HG02981 (cell line): ENCODE measurements around the gene PLK5.
"Not testable (repeated sequence)": the region's sequence is repeated elsewhere in the genome, so short reads cannot be mapped to it uniquely, and the experiment has no call there.

ENCODE experiments used
- ATAC-seq: cut with Tn5 transposase; IDR thresholded peaks from one replicate; pipeline ENCODE4 v1.9.1; 2021; ENCODE audit warnings: mild to moderate bottlenecking, moderate library complexity; ENCODE audit not compliant: unreplicated experiment

PLK5 gene

DNA sequence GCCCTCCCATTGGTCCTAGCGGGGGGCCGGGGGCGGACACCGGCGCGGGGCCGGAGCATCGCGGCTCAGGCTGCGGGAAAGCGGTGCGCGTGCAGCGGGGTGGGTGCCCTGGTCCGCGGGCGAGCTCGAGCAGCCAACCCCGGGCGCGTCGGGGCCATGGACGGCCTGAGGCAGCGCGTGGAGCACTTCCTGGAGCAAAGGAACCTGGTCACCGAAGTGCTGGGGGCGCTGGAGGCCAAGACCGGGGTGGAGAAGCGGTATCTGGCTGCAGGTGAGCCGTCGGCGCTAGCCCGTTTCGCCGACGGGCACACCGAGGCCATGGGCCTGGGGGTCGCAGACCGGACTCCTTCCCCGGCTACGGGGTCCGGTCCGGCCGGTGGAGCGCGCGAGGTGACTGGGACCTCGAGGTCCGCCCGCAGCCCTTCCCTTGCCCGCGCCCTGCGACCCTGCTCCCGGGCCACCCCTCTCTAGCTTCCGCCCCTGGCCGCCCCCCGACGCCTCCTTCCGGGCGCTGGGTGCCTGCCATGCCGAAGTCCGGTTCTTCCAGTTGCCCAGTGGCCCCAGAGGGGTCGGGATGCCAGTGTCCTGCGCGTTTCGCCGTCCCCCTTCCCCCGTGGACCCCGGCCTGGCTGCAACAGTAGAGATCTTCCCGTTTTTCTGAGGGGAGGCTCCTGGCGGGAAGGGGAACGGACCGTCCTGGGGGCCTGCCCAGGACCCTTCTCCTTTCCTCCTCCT, 32.6 kb upstream of the PLK5 start, which contains the start of gene REEP6:
Gene REEP6, plus strand, starts transcription at position 68 of the 735 bp plus-strand sequence. Its CDS starts 89 bp downstream, at position 157.
- no peak for ATAC-seq

DNA sequence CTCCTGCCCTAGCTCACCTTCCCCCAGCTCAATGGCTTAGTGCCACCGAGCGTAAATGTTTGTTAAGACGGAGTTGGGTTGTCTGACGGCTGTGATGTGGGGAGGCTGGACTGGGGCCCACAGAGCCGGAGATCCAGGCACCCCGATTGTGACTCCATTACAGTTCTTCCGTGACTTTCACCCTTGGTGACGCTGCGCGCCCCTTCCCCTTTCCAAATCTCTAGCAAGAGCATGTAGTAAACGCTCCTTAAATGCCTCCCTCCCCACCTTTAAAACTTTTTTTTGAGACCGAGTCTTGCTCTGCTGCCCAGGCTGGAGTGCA, 32.1 kb upstream of the PLK5 start:
- ATAC-seq = no peak

GRCh38 chr19:1492474-1493006, 31.3 kb upstream of the PLK5 start:
- ATAC-seq = no peak

DNA sequence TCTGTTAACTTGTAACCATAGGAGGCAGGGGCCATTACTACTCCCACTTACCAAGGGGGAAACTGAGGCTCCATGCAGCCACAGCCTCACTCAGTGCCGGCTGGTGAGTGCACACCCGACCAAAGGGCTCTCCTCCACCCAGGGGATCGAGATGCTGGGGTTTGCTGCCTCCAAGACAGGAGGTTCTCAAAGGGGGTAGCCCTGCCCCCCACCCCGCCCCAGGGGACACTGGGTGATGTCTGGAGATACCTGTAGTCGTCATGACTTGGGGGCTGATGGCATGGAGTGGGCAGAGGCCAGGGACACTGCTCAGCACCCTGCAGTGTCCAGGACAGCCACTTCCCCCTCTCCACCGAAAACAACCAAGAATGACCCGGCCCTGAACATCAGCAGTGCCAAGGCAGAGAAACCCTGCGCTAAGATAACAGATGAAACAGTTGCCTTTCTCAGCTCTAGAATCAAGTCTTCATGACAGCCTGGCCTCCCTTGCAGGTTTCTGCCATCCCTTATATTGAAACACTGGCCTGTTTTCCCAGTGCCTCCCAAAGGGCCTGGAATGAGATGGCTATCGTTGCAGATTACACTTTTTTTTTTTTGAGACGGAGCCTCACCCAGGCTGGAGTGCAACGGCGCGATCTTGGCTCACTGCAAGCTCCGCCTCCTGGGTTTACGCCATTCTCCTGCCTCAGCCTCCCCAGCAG, 29.6 kb upstream of the PLK5 start:
- ATAC-seq = no peak

DNA sequence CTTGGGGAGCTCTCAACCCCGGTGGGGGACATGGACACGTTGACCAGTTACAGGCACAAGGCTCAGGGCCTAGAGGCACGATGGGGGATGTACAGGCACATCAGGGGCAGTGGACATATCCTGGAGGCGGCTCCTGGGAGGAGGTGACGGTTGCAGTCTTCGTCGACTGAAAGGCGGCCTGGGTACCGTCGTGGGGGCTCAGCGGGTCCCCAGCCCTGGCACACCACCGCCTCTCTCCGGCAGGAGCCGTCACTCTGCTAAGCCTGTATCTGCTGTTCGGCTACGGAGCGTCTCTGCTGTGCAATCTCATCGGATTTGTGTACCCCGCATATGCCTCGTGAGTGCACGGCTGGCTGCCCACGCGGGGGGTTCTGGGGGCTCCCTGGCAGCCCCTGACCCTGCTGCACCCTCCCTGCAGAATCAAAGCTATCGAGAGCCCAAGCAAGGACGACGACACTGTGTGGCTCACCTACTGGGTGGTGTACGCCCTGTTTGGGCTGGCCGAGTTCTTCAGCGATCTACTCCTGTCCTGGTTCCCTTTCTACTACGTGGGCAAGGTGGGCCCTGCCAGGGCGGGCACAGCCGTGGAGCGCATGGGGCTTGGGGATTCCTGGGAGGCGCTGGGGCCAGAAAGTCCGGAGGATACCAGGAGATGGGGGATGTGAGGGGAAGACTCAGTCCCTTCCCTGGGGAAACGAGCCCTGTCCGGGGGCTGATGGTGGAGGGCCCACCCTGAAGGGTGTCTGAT, 28.7 kb upstream of the PLK5 start:
- ATAC-seq = no peak

DNA sequence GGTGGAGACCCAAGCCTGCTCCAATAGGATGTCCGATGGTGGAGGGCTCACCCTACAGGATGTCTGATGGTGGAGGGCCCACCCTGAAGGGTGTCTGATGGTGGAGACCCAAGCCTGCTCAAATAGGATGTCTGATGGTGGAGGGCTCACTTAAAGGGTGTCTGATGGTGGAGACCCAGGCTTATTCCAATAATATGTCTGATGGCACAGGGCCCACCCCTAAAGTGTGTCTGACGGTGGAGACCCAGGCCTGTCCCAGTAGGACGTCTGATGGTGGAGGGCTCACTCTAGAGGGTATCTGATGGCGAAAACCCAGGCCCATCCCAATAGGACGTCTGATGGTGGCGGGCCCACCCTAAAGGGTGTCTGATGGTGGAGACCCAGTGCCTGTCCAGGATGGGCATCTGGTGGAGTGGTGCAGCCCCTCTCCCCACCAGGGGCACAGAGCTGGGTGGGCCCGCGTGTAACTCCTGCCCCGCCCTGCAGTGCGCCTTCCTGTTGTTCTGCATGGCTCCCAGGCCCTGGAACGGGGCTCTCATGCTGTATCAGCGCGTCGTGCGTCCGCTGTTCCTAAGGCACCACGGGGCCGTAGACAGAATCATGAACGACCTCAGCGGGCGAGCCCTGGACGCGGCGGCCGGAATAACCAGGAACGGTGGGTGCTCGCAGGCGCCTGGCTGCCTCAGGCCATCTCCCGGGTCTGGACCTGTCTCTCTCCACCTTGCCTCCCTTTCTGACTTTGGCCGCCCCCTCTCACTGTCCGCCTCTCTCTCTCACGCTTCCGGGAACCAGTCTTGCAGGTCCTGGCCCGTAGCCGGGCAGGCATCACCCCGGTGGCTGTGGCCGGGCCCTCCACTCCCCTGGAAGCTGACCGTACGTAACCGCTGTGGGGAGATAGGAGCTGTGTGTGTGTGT, 27.8 kb upstream of the PLK5 start:
- no peak for ATAC-seq

- no peak for ATAC-seq
These were observed 26.9 kb upstream of the PLK5 start for GRCh38 chr19:1496714-1497577.

GRCh38 chr19:1497578-1498235, 26.2 kb upstream of the PLK5 start:
- no peak for ATAC-seq

- not testable (repeated sequence) for ATAC-seq
These were observed 24.6 kb upstream of the PLK5 start for GRCh38 chr19:1499231-1499630.

DNA sequence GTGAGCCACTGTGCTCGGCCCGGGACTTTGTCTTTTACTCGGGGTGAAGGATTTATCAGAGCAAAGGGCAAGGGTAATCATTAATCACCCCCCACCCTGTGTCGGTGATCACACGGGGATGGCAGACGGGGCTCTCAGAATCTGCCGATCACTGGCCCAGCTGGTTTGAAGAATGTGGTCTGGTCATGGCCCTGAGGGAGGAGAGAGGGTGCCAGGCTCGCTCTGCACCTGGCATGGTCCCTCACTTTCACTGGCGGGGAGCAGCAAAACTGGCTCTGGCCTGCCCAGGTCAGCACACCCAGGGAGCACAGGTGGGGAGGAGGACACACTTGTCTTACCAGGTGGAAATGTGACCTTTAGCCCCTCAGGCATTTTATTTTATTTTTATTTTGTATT, 22.7 kb upstream of the PLK5 start:
- no peak for ATAC-seq

DNA sequence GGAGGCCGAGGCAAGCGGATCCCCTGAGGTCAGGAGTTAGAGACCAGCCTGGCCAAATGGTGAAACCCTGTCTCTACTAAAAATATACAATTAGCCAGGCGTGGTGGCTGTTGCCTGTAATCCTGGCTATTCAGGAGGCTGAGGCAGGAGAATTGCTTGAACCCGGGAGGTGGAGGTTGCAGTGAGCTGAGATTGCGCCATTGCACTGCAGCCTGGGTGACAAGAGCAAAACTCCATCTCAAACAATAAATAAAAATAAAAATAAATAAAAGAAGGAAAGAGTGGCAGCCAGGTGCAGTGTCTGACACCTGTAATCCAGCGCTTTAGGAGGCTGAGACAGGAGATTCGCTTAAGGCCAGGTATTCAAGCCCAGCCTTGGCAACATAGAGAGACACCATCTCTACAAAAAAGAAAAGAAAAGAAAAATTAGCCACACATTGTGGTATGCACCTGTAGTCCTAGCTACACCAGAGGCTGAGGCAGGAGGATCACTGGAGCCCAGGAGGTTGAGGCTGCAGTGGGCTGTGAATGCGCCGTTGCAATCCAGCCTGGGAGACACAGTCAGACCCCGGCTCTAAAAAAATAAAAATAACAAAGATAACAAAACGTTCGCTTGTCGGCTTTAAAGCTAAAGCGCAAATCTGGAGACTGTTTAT, 21.3 kb upstream of the PLK5 start:
- no peak for ATAC-seq

GRCh38 chr19:1503089-1503924, 20.6 kb upstream of the PLK5 start:
- ATAC-seq = no peak

DNA sequence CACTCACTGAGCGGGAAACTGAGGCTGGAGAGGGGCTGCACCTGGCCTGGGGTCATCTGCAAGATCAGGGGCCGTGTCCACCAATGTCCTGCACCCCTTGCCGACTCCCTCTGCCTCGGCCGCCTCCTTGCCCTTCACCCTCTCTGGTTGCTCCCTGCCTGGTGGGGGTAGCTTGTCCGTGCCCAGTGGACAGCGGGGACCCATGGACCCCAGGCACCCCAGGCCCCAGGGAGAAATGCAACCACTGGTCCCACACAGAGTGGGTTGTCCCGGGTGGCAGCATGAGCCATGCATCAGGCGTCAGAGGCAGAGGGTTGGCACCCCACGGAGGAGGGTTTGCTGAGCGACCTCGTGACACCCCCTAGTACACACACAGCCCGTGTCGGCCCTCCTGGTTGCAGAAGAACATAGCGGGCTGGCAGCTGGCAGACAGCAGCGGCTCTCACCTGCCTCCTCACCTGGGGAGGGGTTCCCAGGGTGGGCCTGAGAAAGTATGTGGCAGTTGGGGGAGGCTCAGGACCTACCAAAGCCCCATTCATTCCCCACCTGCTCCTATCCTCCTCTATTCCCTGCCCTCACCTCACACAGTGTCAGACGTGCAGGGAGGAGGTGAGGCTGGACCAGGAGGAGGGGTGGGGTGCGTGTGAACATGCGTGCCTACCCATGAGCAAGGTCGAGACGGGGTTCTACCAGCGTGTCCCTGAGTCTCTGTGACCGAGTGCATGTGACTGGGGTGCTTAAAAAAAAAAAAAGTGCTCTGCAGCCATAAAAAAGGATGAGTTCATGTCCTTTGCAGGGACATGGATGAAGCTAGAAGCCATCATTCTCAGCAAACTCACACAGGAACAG, 19.7 kb upstream of the PLK5 start:
- no peak for ATAC-seq

- no peak for ATAC-seq
These were observed 18.9 kb upstream of the PLK5 start for GRCh38 chr19:1505012-1505411.

DNA sequence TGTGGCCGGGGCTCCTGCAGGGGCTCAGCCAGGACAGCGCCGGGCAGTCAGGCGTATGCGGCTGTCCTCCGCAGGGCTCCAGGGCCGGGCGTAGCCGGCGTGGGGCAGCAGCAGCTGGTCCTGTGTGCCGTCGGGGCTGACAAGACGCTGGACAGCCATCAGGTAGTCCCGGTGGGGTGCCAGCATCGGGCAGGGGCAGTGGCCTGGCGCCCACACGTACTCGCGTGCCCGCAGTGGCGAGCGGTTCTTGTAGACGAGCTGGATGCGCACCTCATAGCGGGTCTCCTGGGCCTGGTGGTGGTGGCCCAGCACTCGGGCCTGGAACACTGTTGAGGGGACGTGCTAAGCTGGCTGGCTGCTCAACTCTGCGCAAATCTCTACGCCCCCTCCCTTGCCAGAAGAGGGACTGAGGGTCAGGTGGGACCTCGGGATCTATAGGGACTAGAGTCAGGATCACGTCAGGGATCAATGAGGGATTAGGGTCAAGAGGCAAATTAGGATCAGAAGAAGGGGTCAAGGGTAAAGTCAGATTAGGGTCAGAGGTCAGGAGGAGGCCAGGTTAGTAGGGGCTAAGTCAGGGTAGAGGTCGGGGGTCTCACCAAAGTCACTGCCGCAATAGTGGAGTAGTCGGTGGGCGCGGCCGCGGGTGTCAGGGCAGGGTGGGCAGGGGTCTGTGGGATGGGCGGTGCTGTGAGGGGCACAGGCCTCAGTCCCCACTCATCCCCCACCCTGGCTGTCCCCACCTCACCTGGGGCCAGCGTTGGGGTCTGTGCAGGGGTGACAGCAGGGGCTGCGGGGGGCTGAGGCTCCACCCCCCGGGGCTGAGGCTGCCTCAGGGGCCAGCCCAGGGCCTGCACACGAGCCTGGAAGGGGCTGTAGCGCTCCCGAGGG, 17.6 kb upstream of the PLK5 start:
- no peak for ATAC-seq

DNA sequence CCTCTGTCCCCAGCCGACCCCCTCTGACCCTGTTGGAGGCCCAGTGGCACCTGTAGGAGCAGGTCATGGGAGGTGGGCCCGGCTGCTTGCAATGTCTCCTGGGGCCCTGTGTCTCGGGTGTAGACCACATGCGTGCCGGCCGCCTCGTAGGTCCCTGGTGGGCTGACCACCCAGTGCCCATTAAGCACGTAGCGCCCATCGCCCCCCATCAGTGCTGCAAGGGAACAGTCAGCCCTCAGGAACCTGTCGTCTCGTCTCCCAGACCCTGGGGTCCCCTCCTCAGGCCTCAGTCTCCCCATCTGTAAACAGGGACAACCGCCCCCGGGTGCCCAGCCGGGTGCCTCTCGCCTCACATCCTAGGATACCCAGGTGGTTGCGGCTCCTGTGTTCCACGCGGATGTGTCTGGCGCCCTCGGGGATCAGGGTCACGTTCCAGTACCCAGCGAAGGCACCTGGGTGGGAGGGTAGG, 16.7 kb upstream of the PLK5 start:
- ATAC-seq = no peak
